Stimulated activated CD4-positive, alpha-beta T cell treated with anti-CD3 and anti-CD28 coated beads, Interleukin-2, amount 100 ng/mL, for 4 hours (primary cell): ENCODE results near the gene VSIG2.

Source experiments
- DNase-seq: peaks from one replicate; pipeline ENCODE4 v3.0.0-alpha.2; 2020; ENCODE audit warnings: low read depth

VSIG2 gene

DNA sequence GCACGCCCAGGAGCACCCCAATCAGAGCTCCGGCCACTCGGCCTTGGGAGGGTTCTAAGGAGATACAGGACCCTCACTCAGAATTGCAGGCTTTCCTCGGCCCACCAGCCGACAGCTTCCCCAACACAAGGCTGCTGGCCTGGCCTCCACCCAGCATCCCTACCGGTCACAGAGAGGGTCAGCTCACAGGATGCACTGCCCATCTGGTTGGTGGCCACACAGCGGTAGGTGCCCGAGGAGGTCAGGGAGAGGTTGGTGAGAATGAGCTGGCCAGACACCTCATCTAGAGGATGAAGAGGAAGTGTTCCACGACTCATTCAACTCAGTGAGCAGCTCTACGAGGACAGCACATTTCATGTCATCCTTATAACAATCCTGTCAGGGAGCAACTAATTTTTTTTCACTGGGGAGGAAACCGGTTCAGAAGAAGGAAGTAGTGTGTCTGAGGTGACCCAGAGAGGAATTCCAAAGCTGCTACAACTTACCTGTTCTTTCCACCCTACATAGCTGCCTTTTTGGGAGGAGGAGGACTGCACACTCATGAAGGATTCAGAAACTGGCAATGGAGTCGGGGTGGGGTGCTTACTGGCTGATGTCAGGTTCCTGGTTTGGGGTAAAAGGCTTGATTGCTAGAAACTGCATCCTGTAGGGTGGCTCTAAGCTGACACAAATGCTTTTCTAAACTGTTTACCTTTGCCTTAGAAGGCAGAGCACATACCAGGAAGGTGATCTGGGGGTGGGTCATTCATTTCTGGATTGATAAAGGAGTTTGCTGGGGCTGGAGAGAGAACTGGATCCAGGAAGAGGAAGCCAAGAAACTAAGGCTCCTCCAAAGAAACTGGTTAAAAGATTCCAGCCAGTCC, 3.3 kb downstream of the VSIG2 start:
- no peak for DNase-seq

GRCh38 chr11:124748100-124748418, 4.0 kb downstream of the VSIG2 start:
- DNase-seq, result no peak

GRCh38 chr11:124747406-124748099, 4.5 kb downstream of the VSIG2 start:
- no peak for DNase-seq

- peak; percentile 67 for DNase-seq
These were observed 5.3 kb downstream of the VSIG2 start for GRCh38 chr11:124746621-124747243.

DNA sequence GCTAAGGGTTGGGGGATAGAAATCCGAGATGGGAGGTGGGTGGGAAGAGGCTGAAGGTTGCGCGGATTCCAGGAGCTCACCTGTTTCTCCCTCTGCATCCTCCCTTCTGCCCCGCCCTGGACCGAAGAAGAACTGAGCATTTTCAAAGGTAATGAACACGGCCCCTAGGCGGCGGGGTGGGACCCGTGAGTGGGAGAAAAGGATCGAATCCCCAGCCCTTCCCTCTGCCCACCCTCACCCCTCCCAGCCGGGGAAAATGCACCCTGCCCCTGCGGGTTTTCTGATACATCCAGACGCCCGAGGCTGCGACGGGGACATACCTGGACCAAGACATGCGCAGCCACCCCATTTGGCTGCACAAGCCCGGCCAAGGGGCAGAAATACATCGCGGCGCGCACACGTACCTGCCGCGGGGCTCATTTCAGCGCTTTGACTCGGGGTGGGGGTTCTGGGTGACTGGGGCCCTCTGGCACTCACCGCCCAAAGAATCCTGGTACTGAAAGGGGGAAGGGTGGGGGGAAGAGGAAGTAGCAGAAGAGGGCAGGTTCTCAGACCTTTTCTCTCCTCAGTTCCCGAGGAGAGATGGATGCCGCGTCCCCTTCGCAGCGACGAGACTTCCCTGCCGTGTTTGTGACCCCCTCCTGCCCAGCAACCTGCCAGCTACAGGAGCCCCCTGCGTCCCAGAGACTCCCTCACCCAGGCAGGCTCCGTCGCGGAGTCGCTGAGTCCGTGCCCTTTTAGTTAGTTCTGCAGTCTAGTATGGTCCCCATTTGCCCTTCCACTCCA, 6.0 kb downstream of the VSIG2 start:
- DNase-seq, result no peak

GRCh38 chr11:124745270-124745834, 6.7 kb downstream of the VSIG2 start:
- DNase-seq, result no peak

- DNase-seq, result no peak
These were observed 9.0 kb downstream of the VSIG2 start for GRCh38 chr11:124743050-124743449.

DNA sequence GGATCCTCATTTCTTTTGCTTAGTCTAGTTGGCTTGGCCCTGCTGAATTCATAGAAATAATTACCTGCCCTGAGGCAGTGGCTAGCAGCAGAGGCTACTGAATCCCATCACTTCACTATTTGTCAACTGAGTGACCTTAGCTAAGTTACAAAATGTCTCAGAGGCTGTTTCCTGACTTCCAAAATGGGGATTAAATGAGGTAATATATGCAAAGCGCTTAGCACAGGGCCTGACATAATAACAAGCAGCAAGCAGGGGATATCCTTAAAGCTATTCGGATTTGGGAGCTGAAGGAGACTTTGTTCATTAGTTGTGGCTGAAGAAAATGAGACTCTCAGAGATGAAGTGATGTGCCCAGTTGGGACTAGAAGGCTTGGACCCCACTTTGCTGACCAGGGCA, 9.5 kb downstream of the VSIG2 start:
- no peak for DNase-seq

DNA sequence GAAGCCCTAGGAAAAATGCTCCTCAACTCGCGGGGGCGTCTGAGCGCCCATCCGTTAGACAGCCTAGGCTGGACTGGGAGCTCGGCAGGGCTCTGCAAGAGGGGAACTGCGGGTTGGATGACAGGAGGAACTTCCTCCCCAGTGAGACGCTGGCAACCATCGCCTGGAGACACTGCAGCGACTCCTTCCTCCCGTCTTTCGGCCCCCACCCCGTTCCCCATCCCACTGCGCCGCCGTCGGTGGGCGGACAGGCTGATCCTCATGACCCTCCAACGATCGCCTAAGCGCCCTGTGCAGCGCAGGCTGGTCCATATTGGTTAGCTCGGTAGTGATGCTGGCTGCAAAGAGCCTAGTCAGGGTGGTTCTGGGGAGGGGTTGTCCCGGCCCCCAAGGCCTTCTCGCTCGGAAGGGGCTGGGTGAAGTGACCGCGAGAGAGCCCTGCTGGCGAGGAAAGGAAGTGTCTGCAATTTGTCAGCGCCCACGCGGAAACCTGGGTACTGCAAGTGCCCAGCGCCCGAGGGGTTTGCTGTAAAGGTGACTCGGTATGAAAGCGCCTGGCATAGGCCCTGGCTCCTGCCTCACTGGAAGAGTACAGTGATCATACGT, 11.7 kb downstream of the VSIG2 start:
- DNase-seq, result peak; percentile 35

DNA sequence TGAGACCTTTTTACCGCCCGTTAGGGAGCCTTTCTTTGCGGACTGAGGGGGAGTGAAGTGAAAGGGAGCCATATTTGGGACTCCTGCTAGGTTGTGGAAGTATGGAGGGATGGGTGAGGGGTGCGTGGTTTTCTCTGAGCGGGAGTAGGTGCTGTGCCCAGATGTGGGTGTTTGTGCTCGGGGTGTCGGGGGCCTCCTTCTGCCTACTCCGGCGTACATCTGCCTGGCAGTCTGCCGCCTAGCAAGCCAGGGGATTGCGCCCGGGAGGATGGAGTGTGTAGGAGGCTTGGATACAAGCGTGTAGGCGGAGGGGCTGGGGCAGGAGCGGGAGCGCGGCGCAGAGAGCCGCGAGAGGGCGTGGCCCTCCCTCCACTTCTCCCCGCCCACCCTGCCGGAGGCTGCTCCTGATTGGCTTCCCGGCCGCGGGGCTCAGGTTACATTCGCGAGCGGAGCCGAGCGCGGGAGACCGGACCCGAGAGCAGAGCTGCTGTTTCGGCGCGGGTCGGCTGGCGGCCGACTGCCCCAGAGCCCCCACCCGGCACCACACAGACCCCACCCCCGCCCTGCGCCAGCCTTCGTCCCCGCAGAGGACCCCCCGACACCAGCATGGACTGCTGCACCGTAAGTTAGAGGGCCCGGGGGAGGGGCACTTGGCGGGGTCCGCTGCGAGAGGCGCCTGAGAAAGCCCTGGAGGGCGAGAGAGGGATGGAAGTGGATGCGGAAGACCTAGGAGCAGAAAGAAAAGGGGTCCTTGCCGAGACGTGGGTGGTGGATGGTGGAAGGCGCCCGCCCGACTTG, 12.4 kb downstream of the VSIG2 start, which contains the start of gene NRGN:
NRGN (plus strand) TSS at position 464 of the 798 bp plus-strand sequence; CDS start at position 607, 143 bp downstream.
- DNase-seq, result peak; percentile 73

DNA sequence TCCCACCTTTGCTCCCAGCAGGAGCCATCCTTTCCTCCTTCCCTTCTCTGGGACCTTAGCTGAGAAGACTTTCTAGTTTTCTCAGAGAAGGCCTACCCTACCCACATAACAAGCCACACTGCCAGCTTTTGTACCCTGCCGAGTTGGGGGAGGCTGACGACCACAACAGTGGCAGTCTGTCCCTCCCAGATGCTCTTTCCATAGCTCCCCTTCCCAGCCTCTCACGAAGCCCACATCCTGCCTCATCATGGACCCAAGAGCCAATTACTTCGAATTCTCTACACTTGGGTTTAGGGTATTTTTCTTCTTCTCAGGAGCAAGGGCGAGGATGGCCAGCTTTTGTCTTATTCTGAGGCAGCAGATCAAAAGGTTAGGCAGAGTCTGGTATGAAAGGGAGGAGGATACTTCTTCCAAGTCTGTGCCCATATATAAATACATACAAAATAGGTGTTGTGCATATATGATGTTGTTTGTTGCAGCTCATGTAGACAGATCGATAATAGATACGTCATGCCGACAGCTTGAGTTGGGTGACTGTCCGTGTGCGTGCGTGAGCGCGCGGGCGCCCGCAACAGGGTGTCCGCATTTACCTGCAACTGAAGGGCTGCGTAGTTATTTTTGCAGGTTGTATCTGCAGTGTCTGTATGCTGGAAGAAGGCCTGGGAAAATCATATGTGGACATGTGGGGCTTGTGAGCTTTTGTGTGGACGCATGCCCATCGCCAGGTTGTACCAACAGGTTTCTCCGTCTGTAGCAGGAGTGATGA, 13.2 kb downstream of the VSIG2 start:
- DNase-seq, result no peak

- DNase-seq, result no peak
These were observed 14.3 kb downstream of the VSIG2 start for GRCh38 chr11:124737638-124738305.

DNA sequence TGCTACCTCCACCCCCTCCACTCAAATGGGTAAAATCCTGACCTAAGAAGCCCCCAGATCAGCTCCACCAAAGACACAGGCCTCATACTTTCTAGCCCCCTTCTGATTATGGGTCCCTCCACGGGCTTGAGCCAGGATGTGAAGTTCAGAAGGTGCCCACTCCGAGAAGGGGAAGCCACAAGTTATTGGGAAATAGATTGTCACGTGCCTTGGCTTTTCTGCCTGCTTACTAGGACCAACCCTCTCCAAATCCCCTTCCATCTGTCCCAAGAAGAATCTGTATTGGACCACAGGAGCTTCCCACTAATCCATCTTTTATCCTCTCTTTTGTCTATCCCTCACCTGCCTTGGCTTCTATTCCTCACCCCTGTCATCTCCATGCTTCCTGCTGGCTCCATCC, 15.3 kb downstream of the VSIG2 start:
- no peak for DNase-seq

- DNase-seq, result no peak
These were observed 19.8 kb downstream of the VSIG2 start for GRCh38 chr11:124732230-124732629.

DNA sequence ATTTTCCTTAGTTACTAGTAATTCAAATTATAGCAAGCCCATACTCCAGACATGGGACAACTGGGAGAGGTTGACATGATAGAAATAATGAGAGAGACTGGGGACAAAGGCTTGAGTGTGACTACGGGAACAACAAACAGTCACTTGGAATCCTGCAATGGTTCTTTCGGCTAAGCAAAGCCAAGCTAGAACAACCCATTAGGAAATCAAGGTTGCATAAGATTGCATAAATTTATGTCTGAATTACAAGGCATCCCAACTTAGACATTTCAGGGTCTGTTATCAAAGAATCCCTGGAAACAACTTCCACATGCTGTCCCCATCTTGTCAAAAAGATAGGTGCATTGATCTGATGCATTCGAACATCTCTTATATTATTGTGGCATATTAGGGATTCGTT, 22.5 kb downstream of the VSIG2 start:
- DNase-seq, result no peak

- DNase-seq, result no peak
These were observed 23.9 kb downstream of the VSIG2 start for GRCh38 chr11:124728134-124728533.

GRCh38 chr11:124727474-124727873, 24.6 kb downstream of the VSIG2 start:
- DNase-seq, result no peak

DNA sequence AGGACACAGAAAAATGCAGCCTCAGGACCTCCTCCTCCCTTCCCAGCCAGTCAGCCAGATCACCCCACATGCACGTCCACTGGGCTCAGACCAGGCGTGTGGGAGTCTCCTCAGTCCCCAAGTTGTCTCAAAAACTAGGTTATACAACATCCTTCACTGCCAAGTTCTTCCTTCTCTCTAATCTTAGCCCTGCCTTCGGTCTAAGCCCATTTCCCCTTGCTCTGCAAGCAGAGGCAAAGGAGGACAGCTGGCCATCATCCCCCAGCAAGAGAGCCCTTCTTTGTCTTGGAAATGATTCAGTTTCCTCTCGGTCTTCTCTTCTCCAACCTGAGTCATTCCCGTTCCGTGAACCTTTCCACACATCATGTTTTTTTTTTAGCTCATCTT, 26.3 kb downstream of the VSIG2 start:
- DNase-seq, result no peak

GRCh38 chr11:124724979-124725718, 26.9 kb downstream of the VSIG2 start:
- DNase-seq, result no peak
